B cell (primary cell): ENCODE measurements around the gene GART. TPM values are rescaled to one million over a fixed set of nuclear protein-coding genes. Genes with fewer than 3 reads are reported as not detected.
"Not testable (repeated sequence)": the region's sequence is repeated elsewhere in the genome, so short reads cannot be mapped to it uniquely, and the experiment has no call there.

Source experiments
- ATAC-seq: fragments of 200-7000 bp; cut with Tn5 transposase; one replicate; pipeline ENCODE4 v1.10.0; 2021; ENCODE audit warnings: low read depth, mild to moderate bottlenecking, moderate number of reproducible peaks, moderate library complexity
- CTCF ChIA-PET: fragments of 350-600 bp; sonication (Branson Sonifier 250); formaldehyde crosslinking; loops from one replicate; lab custom pipeline; 2021; ENCODE audit warnings: antibody characterized with exemption, inconsistent platforms; lab: Charles Lee
- POLR2A ChIA-PET: fragments of 350-600 bp; sonication (Branson Sonifier 250); formaldehyde crosslinking; loops from one replicate; lab custom pipeline; 2021; ENCODE audit warnings: antibody characterized with exemption; lab: Charles Lee
- DNase-seq: peaks from one replicate; pipeline ENCODE4 v3.0.0; 2013
- H2AFZ ChIP-seq: 2 replicates; pipeline ENCODE4 v1.6.1; 2012; ENCODE audit warnings: mild to moderate bottlenecking, low read depth, low read length; ENCODE audit not compliant: insufficient read depth, poor library complexity, severe bottlenecking
- H3K27ac ChIP-seq, 2 donors: 1 replicate in 1 of 2; 2 replicates in 1 of 2; pipeline ENCODE4 v1.5.1; 2012 to 2013; ENCODE audit warnings: low read length in 2 of 2, mild to moderate bottlenecking in 2 of 2, moderate library complexity in 1 of 2
- H3K27me3 ChIP-seq, 4 experiments: fragments of 200-600 bp in 1 of 4; sonication (generic) in 1 of 4; replicated peaks in 1 of 4; 1 replicate in 2 of 4; 2 replicates in 2 of 4; pipeline versions ENCODE4 v1.6.1 to v1.7.0; 2013 to 2016; ENCODE audit warnings: low read length in 3 of 4, mild to moderate bottlenecking in 2 of 4, mixed read lengths in 1 of 4, moderate library complexity in 1 of 4; ENCODE audit not compliant: insufficient read depth in 4 of 4, control insufficient read depth in 3 of 4; ENCODE audit errors: control extremely low read depth in 1 of 4
- H3K36me3 ChIP-seq, 2 experiments: replicated peaks in 1 of 2; 1 replicate in 1 of 2; 2 replicates in 1 of 2; pipeline versions ENCODE4 v1.6.1 to v1.7.1; 2013; ENCODE audit warnings: low read length in 1 of 2; ENCODE audit not compliant: insufficient read depth in 2 of 2, control insufficient read depth in 1 of 2; ENCODE audit errors: control extremely low read depth in 1 of 2, extremely low read depth in 1 of 2
- H3K4me1 ChIP-seq, 2 donors: fragments of 200-600 bp in 1 of 2; sonication (generic) in 1 of 2; 1 replicate in 1 of 2; 2 replicates in 1 of 2; pipeline versions ENCODE4 v1.5.1 to v1.6.1; 2013 to 2017; ENCODE audit warnings: low read length in 2 of 2; ENCODE audit not compliant: control insufficient read depth in 2 of 2, insufficient read depth in 2 of 2
- H3K4me2 ChIP-seq: replicated peaks from 2 replicates; pipeline ENCODE3; 2012; ENCODE audit warnings: mild to moderate bottlenecking, low read depth, low read length; ENCODE audit not compliant: poor library complexity, severe bottlenecking
- H3K4me3 ChIP-seq, 5 experiments: fragments of 200-600 bp in 1 of 5; sonication (generic) in 1 of 5; 1 replicate in 3 of 5; 2 replicates in 2 of 5; pipeline versions ENCODE4 v1.5.1 to v1.7.0; 2011 to 2016; ENCODE audit warnings: low read length in 4 of 5, mild to moderate bottlenecking in 4 of 5, low read depth in 2 of 5, control low read depth in 1 of 5, moderate library complexity in 1 of 5; ENCODE audit not compliant: insufficient read depth in 1 of 5; ENCODE audit errors: control extremely low read depth in 1 of 5, extremely low read depth in 1 of 5
- H3K79me2 ChIP-seq: fragments of 200-600 bp; sonication (generic); one replicate; pipeline ENCODE4 v1.6.0; 2016; ENCODE audit warnings: low read length; ENCODE audit not compliant: control insufficient read depth, insufficient read depth
- H3K9ac ChIP-seq: fragments of 200-600 bp; sonication (generic); 2 replicates; pipeline ENCODE4 v1.6.1; 2017; ENCODE audit warnings: mild to moderate bottlenecking, low read length, moderate library complexity
- H3K9me3 ChIP-seq, 3 donors: one replicate each; pipeline versions ENCODE4 v1.6.1 to v1.7.1; 2013; ENCODE audit warnings: low read length in 2 of 3; ENCODE audit not compliant: control insufficient read depth in 2 of 3, insufficient read depth in 1 of 3; ENCODE audit errors: control extremely low read depth in 1 of 3
- H4K20me1 ChIP-seq: 2 replicates; pipeline ENCODE4 v1.6.0; 2012; ENCODE audit warnings: mild to moderate bottlenecking, low read length; ENCODE audit not compliant: insufficient read depth, control insufficient read depth, poor library complexity, severe bottlenecking
- H3K27ac Mint-ChIP-seq: one replicate; pipeline ENCODE4 v1.8.0; 2021; ENCODE audit warnings: mixed read lengths
- H3K27me3 Mint-ChIP-seq: one replicate; pipeline ENCODE4 v1.8.0; 2021; ENCODE audit warnings: mixed read lengths
- H3K4me1 Mint-ChIP-seq: one replicate; pipeline ENCODE4 v1.8.0; 2021; ENCODE audit warnings: mixed read lengths
- H3K4me3 Mint-ChIP-seq: one replicate; pipeline ENCODE4 v1.8.0; 2021; ENCODE audit warnings: mixed read lengths
- H3K9me3 Mint-ChIP-seq: one replicate; pipeline ENCODE4 v1.8.0; 2022; ENCODE audit warnings: mixed read lengths; ENCODE audit not compliant: insufficient read depth
- CTCF ChIP-seq: fragments of 200-600 bp; IDR thresholded peaks from one replicate; pipeline ENCODE4 v1.8.0; 2022; ENCODE audit warnings: antibody characterized with exemption, mild to moderate bottlenecking
- EZH2 ChIP-seq: IDR thresholded peaks from 2 replicates; pipeline ENCODE4 v1.6.1; 2012; ENCODE audit warnings: borderline replicate concordance, low read depth, mild to moderate bottlenecking, moderate library complexity, low read length; ENCODE audit not compliant: insufficient read depth, poor library complexity, severe bottlenecking
- WGBS: methylation state at CpG from one replicate; pipeline ENCODE4 v1.1.5; 2013; ENCODE audit warnings: missing lambda C conversion rate; ENCODE audit not compliant: insufficient coverage; 5-methylcytosine and 5-hydroxymethylcytosine counted together
- intact Hi-C: fragments of 100-400 bp; cut with micrococcal nuclease; formaldehyde crosslinking; loops from one replicate; pipeline ENCODE4 v1.10.0; 2022
- polyA plus RNA-seq: library from polyadenylated mRNA; depleted of rRNA; stranded (reverse); fragments of >200 nt; gene quantifications from 2 replicates; pipeline ENCODE4 v1.2.3, GENCODE V29; 2012
- total RNA-seq, 2 donors: library from RNA; stranded (reverse); fragments of 120-200 nt in 1 of 2; gene quantifications; 1 replicate in 1 of 2; 2 replicates in 1 of 2; pipeline versions ENCODE4 v1.2.3 to v1.2.4, GENCODE V29; 2013 to 2022

GART gene
- total and polyA plus RNA-seq, 2 donors (not counting 1 experiment from before 2014, with no cell fraction given) = 8.7 to 58.3 TPM

- Mint-ChIP-seq H3K9me3 (peaks cover 3% of the 10 kb centered on the region), H3K27ac (no peak overlapping the region), H3K4me3 (no peak overlapping the region), H3K4me1 (no peaks in the 10 kb centered on the region), H3K27me3 (no peaks in the 10 kb centered on the region)
- TF ChIP-seq EZH2 (no peak), CTCF (no peak)
- Histone ChIP-seq H3K4me2 (no peak overlapping the region), H3K9ac (no peak overlapping the region), H3K9me3 (no peaks in the 10 kb centered on the region), H3K4me1 (no peaks in the 10 kb centered on the region), H2AFZ (no peak overlapping the region), H3K36me3 (peaks cover 7 to 51% of the 10 kb centered on the region in 2 experiments), H4K20me1 (no peaks in the 10 kb centered on the region), H3K4me3 (no peak overlapping the region), H3K79me2 (no peaks in the 10 kb centered on the region), H3K27me3 (no peaks in the 10 kb centered on the region), H3K27ac (no peak overlapping the region)
- CTCF ChIA-PET = interaction anchor here (1.1 kb wide), 1 partner anchor 94 kb away, joined by 3 read pairs; no protein-coding TSS in a partner anchor
- WGBS = 98% methylated on average over 4 of the region's 4 CpGs
- intact Hi-C loops = no loop called here
- POLR2A ChIA-PET = no interaction called here
- no peak for ATAC-seq
- DNase-seq = no peak
These were observed 30.3 kb downstream of the GART start for GRCh38 chr21:33511639-33512038.

GRCh38 chr21:33510826-33511225 lies 31.1 kb downstream of the GART start:
- Histone ChIP-seq H3K79me2 (no peaks in the 10 kb centered on the region), H3K4me1 (no peaks in the 10 kb centered on the region), H3K36me3 (peaks cover 7 to 53% of the 10 kb centered on the region in 2 experiments), H3K4me2 (no peak overlapping the region), H2AFZ (no peak overlapping the region), H4K20me1 (no peaks in the 10 kb centered on the region), H3K9me3 (no peaks in the 10 kb centered on the region), H3K27me3 (no peaks in the 10 kb centered on the region), H3K9ac (no peak overlapping the region), H3K4me3 (no peak overlapping the region), H3K27ac (no peak overlapping the region)
- ATAC-seq (no peak), DNase-seq (no peak)
- intact Hi-C loops = no loop called here
- no peak overlapping the region for H3K4me3 Mint-ChIP-seq
- no peak for TF ChIP-seq EZH2
- 97% methylated on average over 7 of the region's 8 CpGs for WGBS
- no peaks in the 10 kb centered on the region for H3K4me1 Mint-ChIP-seq
- POLR2A ChIA-PET = no interaction called here
- peaks cover 3% of the 10 kb centered on the region for H3K9me3 Mint-ChIP-seq
- CTCF ChIA-PET = interaction anchor here (0.6 to 1.1 kb wide), 2 partner anchors 95 to 164 kb away, joined by 3 read pairs; no protein-coding TSS in a partner anchor
- no peaks in the 10 kb centered on the region for H3K27me3 Mint-ChIP-seq
- no peak overlapping the region for H3K27ac Mint-ChIP-seq

- H3K79me2 ChIP-seq, POLR2A ChIA-PET, H3K9ac ChIP-seq, intact Hi-C loops, ATAC-seq, H3K27ac Mint-ChIP-seq, H3K27me3 ChIP-seq, H3K4me1 ChIP-seq, H3K4me2 ChIP-seq, H3K27me3 Mint-ChIP-seq, DNase-seq, H4K20me1 ChIP-seq, H3K27ac ChIP-seq, H3K9me3 Mint-ChIP-seq, H3K4me1 Mint-ChIP-seq, H3K4me3 Mint-ChIP-seq, H3K4me3 ChIP-seq, H3K9me3 ChIP-seq, H2AFZ ChIP-seq: not testable (repeated sequence)
- no CpG with 5 or more reads among the region's 1 CpG for WGBS
- CTCF ChIA-PET = interaction anchor here (1.2 kb wide), 1 partner anchor 27 kb away, joined by 3 read pairs; the partner anchor contains the start of gene TMEM50B
- H3K36me3 ChIP-seq = peaks cover 3 to 44% of the 10 kb centered on the region in 2 experiments
These were observed 34.9 kb downstream of the GART start for GRCh38 chr21:33507003-33507402.
